OCI-LY1 (cell line): ENCODE data around the gene LCN2.

Experiments used
- H2AFZ ChIP-seq: fragments of 200-600 bp; sonication (generic), shearing (Covaris generic); 2 replicates; pipeline ENCODE4 v1.6.0; 2014; ENCODE audit warnings: antibody characterized with exemption, mild to moderate bottlenecking, low read length
- H3F3A ChIP-seq: fragments of 200-600 bp; sonication (generic), shearing (Covaris generic); 2 replicates; pipeline ENCODE4 v1.6.0; 2014; ENCODE audit warnings: mild to moderate bottlenecking, antibody characterized with exemption, low read length, moderate library complexity; ENCODE audit not compliant: insufficient read depth
- H3K27ac ChIP-seq: fragments of 200-600 bp; sonication (generic); 2 replicates; pipeline ENCODE4 v1.5.1; 2014; ENCODE audit warnings: low read length, mixed run types, mild to moderate bottlenecking, low read depth; ENCODE audit not compliant: poor library complexity, severe bottlenecking
- H3K27me3 ChIP-seq: fragments of 200-600 bp; sonication (generic); 2 replicates; pipeline ENCODE4 v1.6.0; 2014; ENCODE audit warnings: antibody characterized with exemption, mild to moderate bottlenecking, low read length, moderate library complexity; ENCODE audit not compliant: insufficient read depth
- H3K36me3 ChIP-seq: fragments of 200-600 bp; sonication (generic); 2 replicates; pipeline ENCODE4 v1.6.1; 2014; ENCODE audit warnings: mild to moderate bottlenecking, antibody characterized with exemption, low read length, moderate library complexity, mixed read lengths; ENCODE audit not compliant: insufficient read depth
- H3K4me1 ChIP-seq: fragments of 200-600 bp; sonication (generic); 2 replicates; pipeline ENCODE4 v1.5.1; 2014; ENCODE audit warnings: mild to moderate bottlenecking, low read length, moderate library complexity; ENCODE audit not compliant: insufficient read depth, severe bottlenecking
- H3K4me2 ChIP-seq: fragments of 200-600 bp; sonication (generic), shearing (Covaris generic); 2 replicates; pipeline ENCODE4 v1.6.1; 2014; ENCODE audit warnings: low read length
- H3K4me3 ChIP-seq: fragments of 200-600 bp; sonication (generic); 2 replicates; pipeline ENCODE4 v1.5.1; 2014; ENCODE audit warnings: low read length, low read depth, mild to moderate bottlenecking, mixed read lengths; ENCODE audit not compliant: poor library complexity, severe bottlenecking
- H3K79me2 ChIP-seq: fragments of 200-600 bp; shearing (Covaris generic); 2 replicates; pipeline ENCODE4 v1.6.1; 2016; ENCODE audit warnings: mixed run types, low read length, mixed read lengths; ENCODE audit not compliant: insufficient read depth
- H3K9ac ChIP-seq: fragments of 200-600 bp; sonication (generic), shearing (Covaris generic); 2 replicates; pipeline ENCODE4 v1.6.1; 2014; ENCODE audit warnings: mild to moderate bottlenecking, low read length, mixed read lengths
- H3K9me2 ChIP-seq: fragments of 200-600 bp; sonication (generic), shearing (Covaris generic); 2 replicates; pipeline ENCODE4 v1.6.1; 2014; ENCODE audit warnings: low read depth, mild to moderate bottlenecking, low read length, mixed read lengths
- H3K9me3 ChIP-seq: fragments of 200-600 bp; shearing (Covaris generic); 2 replicates; pipeline ENCODE4 v1.6.1; 2014; ENCODE audit warnings: low read length, mixed read lengths
- H4K20me1 ChIP-seq: fragments of 200-600 bp; sonication (generic), shearing (Covaris generic); 2 replicates; pipeline ENCODE4 v1.6.0; 2016; ENCODE audit warnings: mild to moderate bottlenecking, low read length; ENCODE audit not compliant: insufficient read depth
- CTCF ChIP-seq: fragments of 200-600 bp; sonication (generic), shearing (Covaris generic); IDR thresholded peaks from 2 replicates; pipeline ENCODE4 v1.5.1; 2017; ENCODE audit warnings: mild to moderate bottlenecking, antibody characterized with exemption, low read length, moderate library complexity, mixed read lengths
- EZH2 ChIP-seq: fragments of 200-600 bp; sonication (generic), shearing (Covaris generic); IDR thresholded peaks from 2 replicates; pipeline ENCODE4 v1.8.0; 2017; ENCODE audit warnings: borderline replicate concordance, mixed run types, mild to moderate bottlenecking, antibody characterized with exemption, low read length, moderate library complexity, mixed read lengths

Gene LCN2

GRCh38 chr9:128142596-128142995, 6.7 kb upstream of the LCN2 start:
- no peak overlapping the region for H2AFZ ChIP-seq
- no peak overlapping the region for H3K27ac ChIP-seq
- H3K9ac ChIP-seq = no peak overlapping the region
- H3K4me1 ChIP-seq = no peaks in the 10 kb centered on the region
- no peaks in the 10 kb centered on the region for H4K20me1 ChIP-seq
- no peaks in the 10 kb centered on the region for H3F3A ChIP-seq
- TF ChIP-seq CTCF = no peak
- TF ChIP-seq EZH2 = no peak
- H3K4me3 ChIP-seq = no peak overlapping the region
- H3K4me2 ChIP-seq = no peak overlapping the region
- H3K9me3 ChIP-seq = no peaks in the 10 kb centered on the region
- H3K79me2 ChIP-seq = no peaks in the 10 kb centered on the region
- H3K9me2 ChIP-seq = no peaks in the 10 kb centered on the region
- no peaks in the 10 kb centered on the region for H3K36me3 ChIP-seq
- H3K27me3 ChIP-seq = no peaks in the 10 kb centered on the region; the same call in 1 of the 2 replicates

GRCh38 chr9:128143525-128144238, 5.6 kb upstream of the LCN2 start:
- Histone ChIP-seq H3K9me2 (no peaks in the 10 kb centered on the region), H2AFZ (no peak overlapping the region), H3K4me1 (no peaks in the 10 kb centered on the region), H3K79me2 (no peaks in the 10 kb centered on the region), H3K27ac (no peak overlapping the region), H3K27me3 (no peaks in the 10 kb centered on the region; the same call in none of the 2 replicates), H3K4me3 (no peak overlapping the region), H3K4me2 (no peak overlapping the region), H3K36me3 (no peaks in the 10 kb centered on the region), H4K20me1 (no peaks in the 10 kb centered on the region), H3F3A (no peaks in the 10 kb centered on the region), H3K9ac (no peak overlapping the region), H3K9me3 (no peaks in the 10 kb centered on the region)
- TF ChIP-seq EZH2 (no peak), CTCF (no peak)

GRCh38 chr9:128144239-128145181, 4.7 kb upstream of the LCN2 start:
- no peaks in the 10 kb centered on the region for H4K20me1 ChIP-seq
- H3K4me2 ChIP-seq = no peak overlapping the region
- H3F3A ChIP-seq = no peaks in the 10 kb centered on the region
- no peaks in the 10 kb centered on the region for H3K4me1 ChIP-seq
- no peak overlapping the region for H3K4me3 ChIP-seq
- no peak overlapping the region for H2AFZ ChIP-seq
- H3K9ac ChIP-seq = no peak overlapping the region
- no peaks in the 10 kb centered on the region for H3K36me3 ChIP-seq
- no peak overlapping the region for H3K27ac ChIP-seq
- H3K9me3 ChIP-seq = no peaks in the 10 kb centered on the region
- TF ChIP-seq EZH2 (no peak), CTCF (no peak)
- no peaks in the 10 kb centered on the region for H3K9me2 ChIP-seq
- H3K79me2 ChIP-seq = no peaks in the 10 kb centered on the region
- H3K27me3 ChIP-seq = no peaks in the 10 kb centered on the region; the same call in none of the 2 replicates
